Measurements from ENCODE around the gene LDLRAD4.

DNA sequence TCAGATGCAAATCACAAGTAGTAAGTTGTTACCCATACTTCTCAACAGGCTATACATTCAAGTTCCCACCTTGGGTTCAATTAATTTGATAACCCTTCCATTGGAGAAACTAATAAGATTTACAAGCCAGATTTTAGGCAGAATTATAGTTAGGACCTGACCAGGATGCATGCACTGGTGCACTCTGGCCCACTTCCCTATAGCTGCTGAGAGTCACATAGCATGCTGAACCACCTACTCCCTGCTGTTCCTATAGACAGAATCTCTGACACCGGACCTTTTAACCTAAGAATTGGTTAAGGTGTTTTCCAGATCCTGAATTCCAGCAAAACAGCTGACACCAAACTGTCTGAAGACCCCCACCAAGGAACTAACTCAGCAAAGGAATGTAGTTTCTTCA, 481.6 kb downstream of the LDLRAD4 start:
- TF ChIP-seq, protein P1, sequence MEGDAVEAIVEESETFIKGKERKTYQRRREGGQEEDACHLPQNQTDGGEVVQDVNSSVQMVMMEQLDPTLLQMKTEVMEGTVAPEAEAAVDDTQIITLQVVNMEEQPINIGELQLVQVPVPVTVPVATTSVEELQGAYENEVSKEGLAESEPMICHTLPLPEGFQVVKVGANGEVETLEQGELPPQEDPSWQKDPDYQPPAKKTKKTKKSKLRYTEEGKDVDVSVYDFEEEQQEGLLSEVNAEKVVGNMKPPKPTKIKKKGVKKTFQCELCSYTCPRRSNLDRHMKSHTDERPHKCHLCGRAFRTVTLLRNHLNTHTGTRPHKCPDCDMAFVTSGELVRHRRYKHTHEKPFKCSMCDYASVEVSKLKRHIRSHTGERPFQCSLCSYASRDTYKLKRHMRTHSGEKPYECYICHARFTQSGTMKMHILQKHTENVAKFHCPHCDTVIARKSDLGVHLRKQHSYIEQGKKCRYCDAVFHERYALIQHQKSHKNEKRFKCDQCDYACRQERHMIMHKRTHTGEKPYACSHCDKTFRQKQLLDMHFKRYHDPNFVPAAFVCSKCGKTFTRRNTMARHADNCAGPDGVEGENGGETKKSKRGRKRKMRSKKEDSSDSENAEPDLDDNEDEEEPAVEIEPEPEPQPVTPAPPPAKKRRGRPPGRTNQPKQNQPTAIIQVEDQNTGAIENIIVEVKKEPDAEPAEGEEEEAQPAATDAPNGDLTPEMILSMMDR (IDR thresholded peaks at IDR 0.05; ENCODE audit: insufficient read depth, low read length): no peak
- TF ChIP-seq POLR2AphosphoS5 (IDR thresholded peaks at IDR 0.05; ENCODE audit: low read depth): no peak

Data from HL-60 (cell line).